Heart left ventricle (tissue), 13 donors: Measurements from ENCODE around the gene KIAA1217.

Experiments
- POLR2A ChIP-seq, 2 donors: fragments of 450-650 bp; IDR thresholded peaks; one replicate each; pipeline ENCODE4 v1.6.1; 2017; ENCODE audit warnings: antibody characterized with exemption in 2 of 2, mild to moderate bottlenecking in 2 of 2, moderate library complexity in 2 of 2
- TF ChIP-seq, protein P1 (sequence below), 12 donors: fragments of 200-600 bp; sonication (generic) in 4 of 12; IDR thresholded peaks; one replicate each; pipeline versions ENCODE4 v1.5.0 to v1.8.0; 2018 to 2022; ENCODE audit warnings: antibody characterized with exemption in 12 of 12, mild to moderate bottlenecking in 5 of 12
- donor health status: ischemic (EF 13 %, LVEDD 7.1; RV severe dilation, severe dysfunction).
- donor health status: DM: no; HTN: yes; CAD: no.
- donor health status: DM: no; HTN: no; CAD: no.
- donor health status: ischemic (EF 25% LVEDD 6.9; RV normal size, moderate dysfunction).
- donor health status: ischemic (EF 25% LVEDD 5.7; RV mildly dilated, moderate dysfunction).
- donor health status: ischemic (EF 35%, LVEDD 5.7; RV mildly dilated, moderate dysfunction).
- donor health status: nonischemic (EF 11% LVEDD 7.7; RV severe dilation, severe dysfunction).
- donor health status: DM: yes; HTN: yes; CAD: no.
- donor health status: PGD.
- donor health status: ischemic (EF 29% LVEDD 5.4; RV normal size, mild dysfunction).
- donor health status: nonischemic (EF 23%, LVEDD 6.1; RV moderate dilation, normal function).

DNA sequence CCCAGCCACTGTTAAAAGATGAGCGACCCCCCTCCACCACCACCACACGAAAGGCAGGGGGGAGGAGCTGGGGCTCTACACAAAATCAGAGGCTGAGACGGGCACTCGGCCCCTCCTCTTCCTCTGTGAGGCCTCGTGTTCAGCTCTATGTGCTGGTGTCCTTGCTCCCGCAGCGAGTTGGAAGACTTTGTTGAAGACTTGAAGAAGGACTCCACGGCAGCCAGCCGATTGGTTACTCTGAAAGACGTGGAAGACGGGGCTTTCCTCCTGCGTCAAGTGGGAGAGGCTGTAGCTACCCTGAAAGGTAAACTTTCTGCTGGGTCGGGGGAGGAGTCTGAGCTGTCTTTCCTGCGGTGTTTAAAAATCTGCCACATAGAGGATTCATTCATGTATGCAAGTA is 311.0 kb downstream of the KIAA1217 start:
- TF ChIP-seq, protein P1, sequence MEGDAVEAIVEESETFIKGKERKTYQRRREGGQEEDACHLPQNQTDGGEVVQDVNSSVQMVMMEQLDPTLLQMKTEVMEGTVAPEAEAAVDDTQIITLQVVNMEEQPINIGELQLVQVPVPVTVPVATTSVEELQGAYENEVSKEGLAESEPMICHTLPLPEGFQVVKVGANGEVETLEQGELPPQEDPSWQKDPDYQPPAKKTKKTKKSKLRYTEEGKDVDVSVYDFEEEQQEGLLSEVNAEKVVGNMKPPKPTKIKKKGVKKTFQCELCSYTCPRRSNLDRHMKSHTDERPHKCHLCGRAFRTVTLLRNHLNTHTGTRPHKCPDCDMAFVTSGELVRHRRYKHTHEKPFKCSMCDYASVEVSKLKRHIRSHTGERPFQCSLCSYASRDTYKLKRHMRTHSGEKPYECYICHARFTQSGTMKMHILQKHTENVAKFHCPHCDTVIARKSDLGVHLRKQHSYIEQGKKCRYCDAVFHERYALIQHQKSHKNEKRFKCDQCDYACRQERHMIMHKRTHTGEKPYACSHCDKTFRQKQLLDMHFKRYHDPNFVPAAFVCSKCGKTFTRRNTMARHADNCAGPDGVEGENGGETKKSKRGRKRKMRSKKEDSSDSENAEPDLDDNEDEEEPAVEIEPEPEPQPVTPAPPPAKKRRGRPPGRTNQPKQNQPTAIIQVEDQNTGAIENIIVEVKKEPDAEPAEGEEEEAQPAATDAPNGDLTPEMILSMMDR (IDR thresholded peaks at IDR 0.05): no peak
- TF ChIP-seq POLR2A (IDR thresholded peaks at IDR 0.05): no peak
